ENCODE measurements around the gene MOCS2. TPM values are rescaled to one million over a fixed set of nuclear protein-coding genes. Genes with fewer than 3 reads are reported as not detected.
A peak's percentile ranks its signal among the peaks of the same experiment; 100 is the strongest.
"Not testable (repeated sequence)": the region's sequence is repeated elsewhere in the genome, so short reads cannot be mapped to it uniquely, and the experiment has no call there.

Gene MOCS2
- total and polyA plus RNA-seq, 5 experiments from 2014 or later: 27.6 to 44.4 (median 39.0) TPM

- DNase-seq (no peak), ATAC-seq (no peak)
- Mint-ChIP-seq H3K36me3 (peaks cover 0 to 3% (median 0%) of the 10 kb centered on the region in 3 donors), H3K4me3 (no peak overlapping the region), H3K27ac (no peak overlapping the region), H3K27me3 (no peaks in the 10 kb centered on the region), H3K9me3 (no peaks in the 10 kb centered on the region), H3K4me1 (peaks cover 10 to 19% (median 15%) of the 10 kb centered on the region in 4 donors)
- POLR2A ChIA-PET: no interaction called here
These were observed 4.4 kb upstream of the MOCS2 start for GRCh38 chr5:53113947-53114346.

- Mint-ChIP-seq H3K36me3 (peaks cover 0 to 3% (median 0%) of the 10 kb centered on the region in 3 donors), H3K27ac (no peak overlapping the region), H3K27me3 (no peaks in the 10 kb centered on the region), H3K4me3 (no peak overlapping the region), H3K9me3 (no peaks in the 10 kb centered on the region), H3K4me1 (peaks cover 10 to 30% (median 17%) of the 10 kb centered on the region in 4 donors)
- no peak for ATAC-seq
- POLR2A ChIA-PET: no interaction called here
- DNase-seq: no peak
These were observed 3.4 kb upstream of the MOCS2 start for GRCh38 chr5:53112909-53113308.

- ATAC-seq, H3K27ac Mint-ChIP-seq, DNase-seq, POLR2A ChIA-PET, H3K27me3 Mint-ChIP-seq, H3K9me3 Mint-ChIP-seq, H3K36me3 Mint-ChIP-seq, H3K4me3 Mint-ChIP-seq: not testable (repeated sequence)
- H3K4me1 Mint-ChIP-seq: peaks cover 14 to 36% (median 23%) of the 10 kb centered on the region in 4 donors
These were observed 2.8 kb upstream of the MOCS2 start for GRCh38 chr5:53112307-53112706.

- DNase-seq (no peak), ATAC-seq (no peak)
- Mint-ChIP-seq H3K9me3 (no peaks in the 10 kb centered on the region), H3K27ac (peak overlapping the region in 4 of 10 donors; percentile 9 to 97 (median 63)), H3K4me1 (peaks cover 18 to 47% (median 33%) of the 10 kb centered on the region in 4 donors), H3K4me3 (peak overlapping the region in 7 of 10 donors; percentile 94 to 98 (median 97)), H3K36me3 (peaks cover 0 to 12% (median 9%) of the 10 kb centered on the region in 3 donors), H3K27me3 (no peaks in the 10 kb centered on the region)
- POLR2A ChIA-PET: no interaction called here
These were observed 1.6 kb upstream of the MOCS2 start for GRCh38 chr5:53111139-53111538.

GRCh38 chr5:53110156-53110555 is 599 bp upstream of the MOCS2 start:
- peaks cover 23 to 56% (median 43%) of the 10 kb centered on the region in 4 donors for H3K4me1 Mint-ChIP-seq
- ATAC-seq (peak; percentile 2 to 7), DNase-seq (peak in 1 of 10 donors; percentile 6)
- H3K27me3 Mint-ChIP-seq: no peaks in the 10 kb centered on the region
- H3K9me3 Mint-ChIP-seq: no peaks in the 10 kb centered on the region
- H3K27ac Mint-ChIP-seq: peak overlapping the region; percentile 93 to 97 (median 96)
- H3K4me3 Mint-ChIP-seq: peak overlapping the region; percentile 93 to 98 (median 96)
- peaks cover 0 to 22% (median 9%) of the 10 kb centered on the region in 3 donors for H3K36me3 Mint-ChIP-seq
- POLR2A ChIA-PET: interaction anchor here (1.0 to 1.4 kb wide), 4 partner anchors 9 to 14 kb away, joined by 3 to 4 read pairs (median 4); no protein-coding TSS in a partner anchor

GRCh38 chr5:53109056-53109442 is 508 bp downstream of the MOCS2 start:
- peaks cover 0 to 31% (median 9%) of the 10 kb centered on the region in 3 donors for H3K36me3 Mint-ChIP-seq
- POLR2A ChIA-PET: interaction anchor here (0.7 to 1.4 kb wide), 6 partner anchors 10 to 416 kb away, joined by 3 to 4 read pairs (median 3); no protein-coding TSS in a partner anchor
- DNase-seq (no peak), ATAC-seq (peak; percentile 5 to 16)
- H3K4me3 Mint-ChIP-seq: peak overlapping the region; percentile 93 to 98 (median 96)
- no peaks in the 10 kb centered on the region for H3K9me3 Mint-ChIP-seq
- peak overlapping the region; percentile 93 to 97 (median 96) for H3K27ac Mint-ChIP-seq
- H3K27me3 Mint-ChIP-seq: no peaks in the 10 kb centered on the region
- peaks cover 27 to 60% (median 48%) of the 10 kb centered on the region in 4 donors for H3K4me1 Mint-ChIP-seq

GRCh38 chr5:53105611-53106300 is 3.8 kb downstream of the MOCS2 start:
- ATAC-seq: no peak
- Mint-ChIP-seq H3K27ac (peak overlapping the region in 3 of 10 donors; percentile 9 to 81 (median 63)), H3K4me1 (peaks cover 33 to 60% (median 53%) of the 10 kb centered on the region in 4 donors), H3K36me3 (peaks cover 0 to 62% (median 7%) of the 10 kb centered on the region in 3 donors), H3K27me3 (no peaks in the 10 kb centered on the region), H3K9me3 (no peaks in the 10 kb centered on the region), H3K4me3 (peak overlapping the region in 4 of 10 donors; percentile 6 to 21 (median 14))
- POLR2A ChIA-PET: no interaction called here
- DNase-seq: no peak

GRCh38 chr5:53100606-53101005 is 9.0 kb downstream of the MOCS2 start:
- ATAC-seq (no peak), DNase-seq (no peak)
- H3K4me3 Mint-ChIP-seq: no peak overlapping the region
- peaks cover 13 to 21% (median 17%) of the 10 kb centered on the region in 4 donors for H3K4me1 Mint-ChIP-seq
- H3K9me3 Mint-ChIP-seq: no peaks in the 10 kb centered on the region
- H3K27ac Mint-ChIP-seq: no peak overlapping the region
- peaks cover 0 to 79% (median 5%) of the 10 kb centered on the region in 3 donors for H3K36me3 Mint-ChIP-seq
- POLR2A ChIA-PET: no interaction called here
- H3K27me3 Mint-ChIP-seq: no peaks in the 10 kb centered on the region

GRCh38 chr5:53099546-53099945 is 10.0 kb downstream of the MOCS2 start:
- POLR2A ChIA-PET: no interaction called here
- Mint-ChIP-seq H3K4me1 (peaks cover 5 to 11% (median 10%) of the 10 kb centered on the region in 4 donors), H3K4me3 (no peak overlapping the region), H3K27me3 (no peaks in the 10 kb centered on the region), H3K9me3 (no peaks in the 10 kb centered on the region), H3K27ac (peak overlapping the region in 4 of 10 donors; percentile 15 to 74 (median 61)), H3K36me3 (peaks cover 0 to 69% (median 5%) of the 10 kb centered on the region in 3 donors)
- no peak for DNase-seq
- ATAC-seq: no peak

- H3K27me3 Mint-ChIP-seq: no peaks in the 10 kb centered on the region
- peak overlapping the region in 4 of 10 donors; percentile 0 to 51 (median 16) for H3K27ac Mint-ChIP-seq
- H3K4me3 Mint-ChIP-seq: no peak overlapping the region
- H3K4me1 Mint-ChIP-seq: peaks cover 0 to 2% (median 0%) of the 10 kb centered on the region in 4 donors
- POLR2A ChIA-PET: interaction anchor here (1.6 kb wide), 1 partner anchor 14 kb away, joined by 4 read pairs; the partner anchor contains the start of gene MOCS2
- ATAC-seq: peak; percentile 74 to 75
- H3K36me3 Mint-ChIP-seq: peaks cover 0 to 36% (median 5%) of the 10 kb centered on the region in 3 donors
- peak; percentile 28 to 80 (median 64) for DNase-seq
- H3K9me3 Mint-ChIP-seq: no peaks in the 10 kb centered on the region
These were observed 13.5 kb downstream of the MOCS2 start for GRCh38 chr5:53095931-53096525.

GRCh38 chr5:53095217-53095616 is 14.3 kb downstream of the MOCS2 start:
- ATAC-seq (no peak), DNase-seq (no peak)
- H3K36me3 Mint-ChIP-seq: peaks cover 0 to 30% (median 4%) of the 10 kb centered on the region in 3 donors
- H3K4me1 Mint-ChIP-seq: peaks cover 0 to 2% (median 0%) of the 10 kb centered on the region in 4 donors
- H3K27me3 Mint-ChIP-seq: no peaks in the 10 kb centered on the region
- POLR2A ChIA-PET: interaction anchor here (1.6 kb wide), 1 partner anchor 14 kb away, joined by 4 read pairs; the partner anchor contains the start of gene MOCS2
- H3K27ac Mint-ChIP-seq: no peak overlapping the region
- H3K9me3 Mint-ChIP-seq: no peaks in the 10 kb centered on the region
- no peak overlapping the region for H3K4me3 Mint-ChIP-seq

GRCh38 chr5:53092242-53092641 is 17.3 kb downstream of the MOCS2 start:
- POLR2A ChIA-PET: interaction anchor here (0.7 kb wide), 1 partner anchor 299 kb away, joined by 5 read pairs; no protein-coding TSS in a partner anchor
- Mint-ChIP-seq H3K27ac (no peak overlapping the region), H3K27me3 (no peaks in the 10 kb centered on the region), H3K36me3 (peaks cover 0 to 4% (median 0%) of the 10 kb centered on the region in 3 donors), H3K4me3 (no peak overlapping the region), H3K4me1 (peaks cover 5 to 9% (median 7%) of the 10 kb centered on the region in 4 donors), H3K9me3 (no peaks in the 10 kb centered on the region)
- DNase-seq: no peak
- ATAC-seq: no peak

GRCh38 chr5:53091289-53091688 is 18.3 kb downstream of the MOCS2 start:
- POLR2A ChIA-PET: no interaction called here
- peak overlapping the region in 1 of 10 donors; percentile 47 for H3K27ac Mint-ChIP-seq

More at GRCh38 chr5:53091289-53091688, 18.3 kb downstream of the MOCS2 start:
- ATAC-seq (no peak), DNase-seq (no peak)
- no peak overlapping the region for H3K4me3 Mint-ChIP-seq
- no peaks in the 10 kb centered on the region for H3K9me3 Mint-ChIP-seq
- H3K27me3 Mint-ChIP-seq: no peaks in the 10 kb centered on the region
- H3K4me1 Mint-ChIP-seq: peaks cover 5 to 9% (median 7%) of the 10 kb centered on the region in 4 donors
- no peaks in the 10 kb centered on the region for H3K36me3 Mint-ChIP-seq

Data from naive thymus-derived CD8-positive, alpha-beta T cell (primary cell).